ENCODE results near the gene PCYT2. TPM values are rescaled to one million over a fixed set of nuclear protein-coding genes. Genes with fewer than 3 reads are reported as not detected.
"Not testable (repeated sequence)": the region's sequence is repeated elsewhere in the genome, so short reads cannot be mapped to it uniquely, and the experiment has no call there.

Gene PCYT2
- total RNA-seq, 3 donors from 2014 or later, result 36.0 to 59.4 (median 58.3) TPM

- TF ChIP-seq CTCF (IDR thresholded peaks at IDR 0.05), result no peak
- H3K36me3 ChIP-seq (ENCODE audit: low read depth), result no peaks in the 10 kb centered on the region
- H3K9me3 ChIP-seq, result no peaks in the 10 kb centered on the region
- ATAC-seq (no peak), DNase-seq (no peak)
- peaks cover 4% of the 10 kb centered on the region for H3K4me1 ChIP-seq (ENCODE audit: low read depth)
- H3K4me3 ChIP-seq, result no peak overlapping the region
- intact Hi-C loops (cut with DNase I, micrococcal nuclease), result no loop called here
Observed at GRCh38 chr17:81954131-81955057, 43.2 kb upstream of the PCYT2 start.

- H3K36me3 ChIP-seq (ENCODE audit: low read depth); intact Hi-C loops (cut with DNase I, micrococcal nuclease); H3K9me3 ChIP-seq; H3K4me1 ChIP-seq (ENCODE audit: low read depth); DNase-seq; H3K4me3 ChIP-seq; ATAC-seq: not testable (repeated sequence)
Observed at GRCh38 chr17:81953443-81953842, 42.2 kb upstream of the PCYT2 start.

GRCh38 chr17:81952792-81953228 lies 41.6 kb upstream of the PCYT2 start:
- ATAC-seq, result no peak
- no peaks in the 10 kb centered on the region for H3K4me1 ChIP-seq (ENCODE audit: low read depth)
- no peak overlapping the region for H3K4me3 ChIP-seq
- no peaks in the 10 kb centered on the region for H3K36me3 ChIP-seq (ENCODE audit: low read depth)
- intact Hi-C loops (cut with DNase I, micrococcal nuclease), result no loop called here
- H3K9me3 ChIP-seq, result no peaks in the 10 kb centered on the region
- no peak for TF ChIP-seq CTCF (IDR thresholded peaks at IDR 0.05)
- DNase-seq, result no peak

GRCh38 chr17:81951785-81952684 lies 40.8 kb upstream of the PCYT2 start:
- no peaks in the 10 kb centered on the region for H3K4me1 ChIP-seq (ENCODE audit: low read depth)
- H3K4me3 ChIP-seq, result no peak overlapping the region
- intact Hi-C loops (cut with DNase I, micrococcal nuclease), result no loop called here
- ATAC-seq, result no peak
- H3K9me3 ChIP-seq, result no peaks in the 10 kb centered on the region
- TF ChIP-seq CTCF (IDR thresholded peaks at IDR 0.05), result no peak
- DNase-seq, result no peak
- H3K36me3 ChIP-seq (ENCODE audit: low read depth), result no peaks in the 10 kb centered on the region

- no peak overlapping the region for H3K4me3 ChIP-seq
- intact Hi-C loops (cut with DNase I, micrococcal nuclease), result no loop called here
- H3K4me1 ChIP-seq (ENCODE audit: low read depth), result no peaks in the 10 kb centered on the region
- no peak for ATAC-seq
- H3K36me3 ChIP-seq (ENCODE audit: low read depth), result no peaks in the 10 kb centered on the region
- DNase-seq, result no peak
- no peak for TF ChIP-seq CTCF (IDR thresholded peaks at IDR 0.05)
- H3K9me3 ChIP-seq, result no peaks in the 10 kb centered on the region
Observed at GRCh38 chr17:81950501-81950900, 39.3 kb upstream of the PCYT2 start.

All from mucosa of descending colon (tissue), 3 donors.